K562 (cell line): Measurements from ENCODE around the gene RNF167. TPM values are rescaled to one million over a fixed set of nuclear protein-coding genes. Genes with fewer than 3 reads are reported as not detected.

Experiments used
- CEBPB ChIP-seq: fragments of 450-650 bp; IDR thresholded peaks from 2 replicates; pipeline ENCODE4 v1.6.1; 2016; ENCODE audit warnings: missing genetic modification characterization, missing compliant biosample characterization
- CTCFL ChIP-seq: IDR thresholded peaks from 2 replicates; pipeline ENCODE4 v1.6.1; 2011; ENCODE audit warnings: borderline replicate concordance, low read depth, mild to moderate bottlenecking, moderate library complexity, low read length; ENCODE audit not compliant: insufficient read depth, poor library complexity, severe bottlenecking
- E4F1 ChIP-seq: fragments of 250-450 bp; sonication (Bioruptor Pico); IDR thresholded peaks from 2 replicates; pipeline ENCODE4 v1.5.0; 2021; ENCODE audit warnings: mild to moderate bottlenecking, borderline replicate concordance
- MAZ ChIP-seq, 2 experiments: fragments of 450-650 bp in 1 of 2; sonication (generic) in 1 of 2; formaldehyde crosslinking; IDR thresholded peaks in 1 of 2; conservative IDR thresholded peaks in 1 of 2; 2 replicates each; pipeline versions ENCODE4 v1.4.0 to v1.5.0; 2020; ENCODE audit warnings: mild to moderate bottlenecking in 1 of 2, missing genetic modification reagents in 1 of 2
- NFIC ChIP-seq: fragments of 450-650 bp; IDR thresholded peaks from 2 replicates; pipeline ENCODE4 v1.6.1; 2017; ENCODE audit warnings: mild to moderate bottlenecking, inconsistent platforms
- POLR2A ChIP-seq: fragments of 450-650 bp; conservative IDR thresholded peaks from 2 replicates; pipeline ENCODE4 v1.6.1; 2016
- POLR2G ChIP-seq: fragments of 200-400 bp; formaldehyde crosslinking; IDR thresholded peaks from 2 replicates; pipeline ENCODE4 v1.6.1; 2017; ENCODE audit warnings: low read depth, mild to moderate bottlenecking, antibody characterized with exemption, low read length, moderate library complexity
- RBBP5 ChIP-seq: fragments of 200-600 bp; sonication (generic); IDR thresholded peaks from 2 replicates; pipeline ENCODE4 v1.6.1; 2012; ENCODE audit warnings: borderline replicate concordance, mild to moderate bottlenecking, low read length, control low read depth, inconsistent platforms; ENCODE audit not compliant: insufficient read depth, poor library complexity, severe bottlenecking
- RBFOX2 ChIP-seq: fragments of 200-400 bp; formaldehyde crosslinking; IDR thresholded peaks from 2 replicates; pipeline ENCODE4 v1.6.1; 2017; ENCODE audit warnings: low read depth, mild to moderate bottlenecking, low read length, moderate library complexity
- TAF1 ChIP-seq: IDR thresholded peaks from 2 replicates; pipeline ENCODE4 v1.6.1; 2011; ENCODE audit warnings: mild to moderate bottlenecking, low read length, moderate library complexity; ENCODE audit not compliant: insufficient read depth, control insufficient read depth, severe bottlenecking; ENCODE audit errors: extremely low read depth
- ZBTB26 ChIP-seq: fragments of 450-650 bp; formaldehyde crosslinking; IDR thresholded peaks from 2 replicates; pipeline ENCODE4 v1.4.0; 2022; ENCODE audit warnings: missing genetic modification characterization
- ZNF592 ChIP-seq: fragments of 450-650 bp; IDR thresholded peaks from 2 replicates; pipeline ENCODE4 v1.6.1; 2017; ENCODE audit warnings: antibody characterized with exemption, mild to moderate bottlenecking
- ZNF639 ChIP-seq, 2 experiments: fragments of 200-800 bp in 1 of 2; sonication (Bioruptor generic) in 1 of 2; sonication (generic) in 1 of 2; formaldehyde crosslinking in 1 of 2; IDR thresholded peaks in 1 of 2; conservative IDR thresholded peaks in 1 of 2; 2 replicates each; pipeline versions ENCODE4 v1.5.0 to v1.6.1; 2016 to 2020; ENCODE audit warnings: missing compliant biosample characterization in 1 of 2, missing genetic modification characterization in 1 of 2, missing genetic modification reagents in 1 of 2
- polyA plus RNA-seq, 8 experiments: library from polyadenylated mRNA; depleted of rRNA in 4 of 8; stranded (reverse) in 5 of 8; unstranded in 3 of 8; fragments of >200 nt; fragmentation: Nextera tagmentation in 2 of 8; fragmentation: Illumina TruSeq in 1 of 8; extraction: Ambion mirVana in 2 of 8; extraction: Trizol in 1 of 8; gene quantifications; 2 replicates each; pipeline versions ENCODE4 v1.2.1 to v1.2.3, GENCODE V29; 2011 to 2014; ENCODE audit warnings: inconsistent platforms in 1 of 8, missing spikeins in 1 of 8
- total RNA-seq, 7 experiments: library from RNA; depleted of rRNA in 6 of 7; stranded (reverse); fragments of >200 nt in 6 of 7; fragmentation: Illumina TruSeq in 2 of 7; extraction: Trizol in 2 of 7; gene quantifications; 2 replicates each; pipeline versions ENCODE4 v1.2.1 to v1.2.3, GENCODE V29; 2011 to 2021; ENCODE audit warnings: low replicate concordance in 1 of 7

The RNF167 gene
- total and polyA plus RNA-seq, 9 of the 15 experiments (the other 6 are each of a cell fraction or from before 2014, with no cell fraction given), result 16.5 to 143 (median 45.5) TPM

GRCh38 chr17:4950075-4950745 lies 10.1 kb downstream of the RNF167 start (continued):
- TF ChIP-seq ZNF592 (0 out of 2 replicates have a peak, but pooled peaks have one; percentile 15), NFIC (peak; percentile 85), ZBTB26 (CRISPR knock-in tag) (no peak), RBFOX2 (peak; percentile 78), MAZ (CRISPR knock-in tag; conservative IDR thresholded peaks at IDR 0.05 in 1 of 2, IDR thresholded peaks at IDR 0.05 in 1 of 2) (peak; percentile 1 to 71; a peak in 2 of 4 replicates), E4F1 (CRISPR knock-in tag) (no peak), CEBPB (tag) (no peak), POLR2A (peak; percentile 74), POLR2G (peak; percentile 83), TAF1 (peak; percentile 26), RBBP5 (peak; percentile 27), ZNF639 (CRISPR knock-in tag; conservative IDR thresholded peaks at IDR 0.05 in 1 of 2, IDR thresholded peaks at IDR 0.05 in 1 of 2) (peak in 1 of 2 experiments; percentile 61; a peak in 2 of 4 replicates), CTCFL (no peak)
